IMR-90 (cell line): ENCODE measurements around the gene SUSD1. TPM values are rescaled to one million over a fixed set of nuclear protein-coding genes. Genes with fewer than 3 reads are reported as not detected.
A peak's percentile ranks its signal among the peaks of the same experiment; 100 is the strongest.

Experiments
- ATAC-seq: fragments of 200-7000 bp; cut with Tn5 transposase; 2 replicates; pipeline ENCODE4 v1.9.1; 2020; ENCODE audit warnings: low read depth, mild to moderate bottlenecking, moderate library complexity
- BruUV-seq: library from RNA; stranded (reverse); fragments of 400-500 nt; replicated peaks from 2 replicates; lab custom pipeline; 2021; lab: Mats Ljungman, UMichigan
- CTCF ChIA-PET: fragments of 300-600 bp; formaldehyde crosslinking; extraction: SDS; loops from one replicate; lab custom pipeline; 2021; ENCODE audit warnings: antibody characterized with exemption; lab: Yijun Ruan, JAX
- POLR2A ChIA-PET: fragments of 300-600 bp; sonication (Branson Sonifier 250); formaldehyde crosslinking; loops from one replicate; lab custom pipeline; 2022; ENCODE audit warnings: antibody characterized with exemption; ENCODE audit not compliant: unreplicated experiment; lab: Charles Lee
- DNase-seq: peaks from one replicate; pipeline ENCODE4 v3.0.0; 2013
- H2AFZ ChIP-seq: replicated peaks from 2 replicates; pipeline ENCODE3; 2013; ENCODE audit warnings: low read length, mild to moderate bottlenecking; ENCODE audit not compliant: poor library complexity
- H2AK5ac ChIP-seq: 2 replicates; pipeline ENCODE4 v1.6.1; 2013; ENCODE audit warnings: low read depth, low read length, inconsistent platforms
- H2AK9ac ChIP-seq: replicated peaks from 2 replicates; pipeline ENCODE3; 2013; ENCODE audit warnings: mild to moderate bottlenecking, low read depth, low read length, moderate library complexity; ENCODE audit not compliant: poor library complexity
- H2BK120ac ChIP-seq: 2 replicates; pipeline ENCODE4 v1.6.1; 2013; ENCODE audit warnings: low read depth, low read length, inconsistent platforms
- H2BK15ac ChIP-seq: 3 replicates; pipeline ENCODE4 v1.6.1; 2013; ENCODE audit warnings: low read depth, low read length, inconsistent platforms
- H2BK20ac ChIP-seq: 2 replicates; pipeline ENCODE4 v1.6.1; 2013; ENCODE audit warnings: low read depth, mild to moderate bottlenecking, inconsistent platforms, low read length, moderate library complexity
- H2BK5ac ChIP-seq: 2 replicates; pipeline ENCODE4 v1.6.1; 2013; ENCODE audit warnings: mild to moderate bottlenecking, low read depth, low read length, inconsistent platforms; ENCODE audit not compliant: poor library complexity, severe bottlenecking
- H3K14ac ChIP-seq: replicated peaks from 2 replicates; pipeline ENCODE4 v1.6.1; 2013; ENCODE audit warnings: low read depth, low read length, inconsistent platforms
- H3K18ac ChIP-seq: 2 replicates; pipeline ENCODE4 v1.6.1; 2013; ENCODE audit warnings: low read depth, low read length, control low read depth
- H3K23ac ChIP-seq: 2 replicates; pipeline ENCODE4 v1.6.1; 2013; ENCODE audit warnings: low read depth, low read length, inconsistent platforms
- H3K27ac ChIP-seq: 2 replicates; pipeline ENCODE4 v1.5.1; 2013; ENCODE audit warnings: mild to moderate bottlenecking, control low read depth, low read length; ENCODE audit not compliant: insufficient read depth
- H3K27me3 ChIP-seq: 2 replicates; pipeline ENCODE4 v1.6.1; 2013; ENCODE audit warnings: low read length; ENCODE audit not compliant: control insufficient read depth, insufficient read depth
- H3K36me3 ChIP-seq: 2 replicates; pipeline ENCODE4 v1.6.1; 2013; ENCODE audit warnings: low read length, mixed read lengths; ENCODE audit not compliant: control insufficient read depth, insufficient read depth
- H3K4ac ChIP-seq: 2 replicates; pipeline ENCODE4 v1.6.1; 2013; ENCODE audit warnings: low read depth, low read length, inconsistent platforms
- H3K4me1 ChIP-seq: 2 replicates; pipeline ENCODE4 v1.6.1; 2013; ENCODE audit warnings: low read length, mixed read lengths; ENCODE audit not compliant: control insufficient read depth, insufficient read depth
- H3K4me2 ChIP-seq: 2 replicates; pipeline ENCODE4 v1.6.1; 2013; ENCODE audit warnings: low read depth, mild to moderate bottlenecking, control low read depth, low read length, moderate library complexity
- H3K4me3 ChIP-seq: 2 replicates; pipeline ENCODE4 v1.5.1; 2013; ENCODE audit warnings: low read depth, mild to moderate bottlenecking, control low read depth, low read length, moderate library complexity; ENCODE audit not compliant: insufficient read depth
- H3K56ac ChIP-seq: 2 replicates; pipeline ENCODE4 v1.6.1; 2013; ENCODE audit warnings: low read length, inconsistent platforms; ENCODE audit not compliant: insufficient read depth; ENCODE audit errors: extremely low read depth
- H3K79me1 ChIP-seq, 2 experiments: 2 replicates each; pipeline ENCODE4 v1.6.1; 2013; ENCODE audit warnings: low read length in 2 of 2, inconsistent platforms in 1 of 2, low read depth in 1 of 2
- H3K9ac ChIP-seq: 2 replicates; pipeline ENCODE4 v1.6.1; 2013; ENCODE audit warnings: low read depth, low read length, control low read depth
- H3K9me1 ChIP-seq: 2 replicates; pipeline ENCODE4 v1.6.1; 2013; ENCODE audit warnings: low read length, inconsistent platforms; ENCODE audit not compliant: insufficient read depth
- H3K9me3 ChIP-seq: 2 replicates; pipeline ENCODE4 v1.6.1; 2013; ENCODE audit warnings: low read length; ENCODE audit not compliant: control insufficient read depth, insufficient read depth
- H4K20me1 ChIP-seq: 2 replicates; pipeline ENCODE4 v1.6.1; 2013; ENCODE audit warnings: low read length, inconsistent platforms; ENCODE audit not compliant: insufficient read depth
- H4K5ac ChIP-seq: 2 replicates; pipeline ENCODE4 v1.6.1; 2013; ENCODE audit warnings: mild to moderate bottlenecking, low read depth, low read length, control low read depth
- H4K8ac ChIP-seq, 2 experiments: 2 replicates each; pipeline ENCODE4 v1.6.1; 2013; ENCODE audit warnings: low read depth in 2 of 2, low read length in 2 of 2, control low read depth in 1 of 2, inconsistent platforms in 1 of 2
- H4K91ac ChIP-seq: 2 replicates; pipeline ENCODE4 v1.6.1; 2013; ENCODE audit warnings: low read depth, low read length, inconsistent platforms; ENCODE audit not compliant: insufficient read depth
- BHLHE40 ChIP-seq: fragments of 150-350 bp; IDR thresholded peaks from 2 replicates; pipeline ENCODE4 v1.6.1; 2016; ENCODE audit warnings: mild to moderate bottlenecking, low read depth, low read length
- FOS ChIP-seq: fragments of 150-350 bp; IDR thresholded peaks from 2 replicates; pipeline ENCODE4 v1.6.1; 2016; ENCODE audit warnings: low read depth, low read length
- MAFK ChIP-seq: IDR thresholded peaks from 2 replicates; pipeline ENCODE4 v1.6.1; 2012; ENCODE audit warnings: low read depth, low read length, improper control_type of control experiment
- MAZ ChIP-seq: IDR thresholded peaks from 2 replicates; pipeline ENCODE4 v1.6.1; 2012; ENCODE audit warnings: low read depth, mild to moderate bottlenecking, low read length, improper control_type of control experiment, moderate library complexity, borderline replicate concordance
- NFE2L2 ChIP-seq: fragments of 150-350 bp; IDR thresholded peaks from 2 replicates; pipeline ENCODE4 v1.6.1; 2016; ENCODE audit warnings: low read depth, mild to moderate bottlenecking, low read length
- POLR2A ChIP-seq: IDR thresholded peaks from 2 replicates; pipeline ENCODE4 v1.6.1; 2012; ENCODE audit warnings: mild to moderate bottlenecking, low read depth, low read length
- RAD21 ChIP-seq: IDR thresholded peaks from 2 replicates; pipeline ENCODE4 v1.6.1; 2012; ENCODE audit warnings: low read length, improper control_type of control experiment
- RCOR1 ChIP-seq: IDR thresholded peaks from 2 replicates; pipeline ENCODE4 v1.6.1; 2012; ENCODE audit warnings: mild to moderate bottlenecking, low read length, improper control_type of control experiment; ENCODE audit not compliant: insufficient replicate concordance
- RFX5 ChIP-seq: IDR thresholded peaks from 2 replicates; pipeline ENCODE4 v1.8.0; 2012; ENCODE audit warnings: low read depth, mild to moderate bottlenecking, low read length, moderate library complexity
- WGBS, 2 experiments: methylation state at CpG; one replicate each; pipeline versions ENCODE4 v1.1.5 to v1.1.7; 2013; ENCODE audit warnings: missing lambda C conversion rate in 2 of 2; ENCODE audit not compliant: insufficient read length in 1 of 2; ENCODE audit errors: extremely low coverage in 2 of 2; 5-methylcytosine and 5-hydroxymethylcytosine counted together
- dilution Hi-C: fragments of 300-500 bp; cut with HindIII; formaldehyde crosslinking; loops from one replicate; pipeline ENCODE4 v1.14.3; 2018; ENCODE audit warnings: low sequenced_read_pairs; ENCODE audit not compliant: unreplicated experiment
- in situ Hi-C: fragments of 300-500 bp; cut with MboI; formaldehyde crosslinking; loops from 3 replicates; pipeline ENCODE4 v1.14.3; 2019; ENCODE audit warnings: low sequenced_read_pairs, inconsistent platforms, mixed read lengths
- intact Hi-C: fragments of 100-400 bp; cut with micrococcal nuclease; formaldehyde crosslinking; loops from 2 replicates; pipeline ENCODE4 v1.10.0; 2022
- polyA plus RNA-seq, 3 experiments: library from polyadenylated mRNA; depleted of rRNA; stranded (reverse); fragments of >200 nt; gene quantifications; 2 replicates each; pipeline ENCODE4 v1.2.3, GENCODE V29; 2012; ENCODE audit warnings: low replicate concordance in 1 of 3
- total RNA-seq: library from RNA; depleted of rRNA; stranded (reverse); fragments of >200 nt; gene quantifications from 2 replicates; pipeline ENCODE4 v1.2.3, GENCODE V29; 2012

SUSD1 gene
- total and polyA plus RNA-seq, 2 of the 4 experiments (the other 2 are of a cell fraction) = 4.0 to 4.7 TPM

GRCh38 chr9:112007575-112008240, 167.4 kb downstream of the SUSD1 start (continued):
- no peak for TF ChIP-seq RAD21

GRCh38 chr9:112006361-112007020, 168.6 kb downstream of the SUSD1 start:
- Histone ChIP-seq H2AK9ac (peak overlapping the region; percentile 53), H3K27ac (peak overlapping the region; percentile 66), H3K14ac (peak overlapping the region; percentile 77), H3K56ac (0 out of 2 replicates have a peak overlapping the region, but pooled peaks have one; percentile 10), H3K9me1 (peaks cover 13% of the 10 kb centered on the region), H3K27me3 (no peaks in the 10 kb centered on the region), H3K23ac (peak overlapping the region; percentile 63), H3K4me2 (peak overlapping the region; percentile 5; the same call in 1 of the 2 replicates), H2AK5ac (peak overlapping the region; percentile 97), H4K20me1 (no peaks in the 10 kb centered on the region), H2AFZ (peak overlapping the region; percentile 74), H3K9me3 (no peaks in the 10 kb centered on the region), H3K4ac (peak overlapping the region; percentile 91), H2BK5ac (peak overlapping the region; percentile 67), H3K9ac (peak overlapping the region; percentile 24; the same call in 1 of the 2 replicates), H3K79me1 (peaks cover 0 to 7% of the 10 kb centered on the region in 2 experiments; a peak in 1 of 4 replicates), H3K18ac (peak overlapping the region; percentile 74), H4K5ac (peak overlapping the region; percentile 83), H3K4me1 (peaks cover 21% of the 10 kb centered on the region), H3K36me3 (no peaks in the 10 kb centered on the region), H2BK20ac (peak overlapping the region; percentile 92), H2BK15ac (peak overlapping the region; percentile 82), H3K4me3 (no peak overlapping the region), H4K8ac (peak overlapping the region; percentile 79), H4K91ac (peak overlapping the region; percentile 90), H2BK120ac (peak overlapping the region; percentile 85)
- TF ChIP-seq FOS (no peak), NFE2L2 (no peak), BHLHE40 (no peak), RFX5 (no peak), MAFK (no peak), POLR2A (no peak), RAD21 (no peak), RCOR1 (no peak), MAZ (no peak)
- no TSS peak for BruUV-seq
- intact Hi-C loops = no loop called here
- dilution Hi-C loops = no loop called here
- ChIA-PET POLR2A (no interaction called here), CTCF (interaction anchor here (0.6 kb wide), 1 partner anchor 360 kb away, joined by 3 read pairs; no protein-coding TSS in a partner anchor)
- no peak for ATAC-seq
- in situ Hi-C loops = no loop called here
- WGBS, 2 experiments = no CpG with 5 or more reads among the region's 11 CpGs
- DNase-seq = no peak
